GM18909 (cell line): ENCODE data around the gene SLC27A2.
A peak's percentile ranks its signal among the peaks of the same experiment; 100 is the strongest.

Source experiments
- ATAC-seq: cut with Tn5 transposase; IDR thresholded peaks from one replicate; pipeline ENCODE4 v1.9.1; 2021; ENCODE audit warnings: mild to moderate bottlenecking; ENCODE audit not compliant: unreplicated experiment, poor library complexity

The SLC27A2 gene

DNA sequence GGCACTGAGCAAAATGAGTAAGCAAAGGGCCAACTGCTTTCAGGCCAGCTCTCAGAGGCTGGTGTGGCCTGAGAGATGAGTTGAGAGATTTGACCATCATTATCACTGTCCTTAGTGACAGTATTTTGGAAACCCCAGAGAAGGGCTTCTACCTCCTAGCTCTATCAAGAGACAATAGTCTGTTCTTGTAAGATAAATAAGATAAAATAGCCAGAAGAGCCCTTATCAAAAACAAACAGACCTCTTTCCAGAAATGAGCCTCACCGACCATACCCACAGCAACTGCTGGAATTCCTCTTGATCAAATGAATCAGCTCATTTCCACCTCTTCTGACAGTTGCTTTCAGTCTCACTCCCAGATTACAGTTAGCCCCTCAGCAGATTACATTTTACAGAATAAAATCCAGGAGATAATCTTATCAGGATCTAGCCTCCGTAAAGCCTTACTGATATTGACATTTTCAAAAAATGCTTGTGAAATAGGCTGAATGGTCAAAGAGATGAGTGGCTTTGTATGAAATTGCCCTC lies 79.0 kb downstream of the SLC27A2 start:
- ATAC-seq = peak; percentile 57

GRCh38 chr15:50261981-50262380 lies 80.0 kb downstream of the SLC27A2 start:
- ATAC-seq = no peak

- ATAC-seq = no peak
Observed at GRCh38 chr15:50262533-50262932, 80.5 kb downstream of the SLC27A2 start.

DNA sequence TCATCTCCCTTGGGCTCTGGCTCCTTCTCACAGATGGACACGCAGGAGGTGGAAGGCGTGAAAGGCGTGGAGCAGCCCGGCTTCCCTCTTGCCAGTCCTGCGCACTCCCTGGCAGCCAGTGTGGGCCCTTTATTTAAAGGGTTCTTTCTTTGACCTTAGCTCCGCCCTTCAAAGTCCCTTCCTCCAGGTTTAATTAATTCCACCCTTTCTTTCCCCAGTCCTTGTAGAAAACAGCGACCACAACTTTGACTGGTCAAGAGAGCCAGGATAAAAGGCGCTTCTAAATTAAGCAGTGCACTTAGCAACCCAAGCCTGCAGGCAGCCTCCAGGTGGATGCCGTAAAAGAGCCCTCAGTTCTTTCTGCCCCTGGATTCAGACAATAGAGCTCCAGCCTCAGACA lies 83.6 kb downstream of the SLC27A2 start, which contains the start of gene HDC:
Gene HDC, minus strand, starts transcription at position 107 of the 400 bp plus-strand sequence. Its CDS starts 103 bp downstream, at position 4.
- no peak for ATAC-seq

GRCh38 chr15:50267577-50267976 lies 85.6 kb downstream of the SLC27A2 start:
- ATAC-seq = no peak

DNA sequence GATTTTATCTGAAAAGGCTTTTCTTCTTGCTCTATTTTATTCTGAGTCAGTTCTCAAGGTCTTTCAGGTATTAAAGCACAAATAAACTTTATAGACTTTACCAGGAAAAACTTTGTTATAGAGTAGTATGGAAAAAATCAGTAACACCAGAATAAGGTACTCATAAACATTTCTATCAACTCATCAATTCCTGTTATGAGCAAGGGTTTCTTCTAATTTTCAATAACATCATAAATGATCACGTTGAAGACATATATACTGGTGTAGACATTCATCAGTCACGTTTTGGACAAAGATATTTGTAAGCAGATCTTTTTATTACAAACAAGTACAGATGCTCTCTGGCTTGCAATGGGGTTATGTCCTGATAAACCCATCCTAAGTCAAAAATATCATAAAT lies 93.1 kb downstream of the SLC27A2 start:
- no peak for ATAC-seq

DNA sequence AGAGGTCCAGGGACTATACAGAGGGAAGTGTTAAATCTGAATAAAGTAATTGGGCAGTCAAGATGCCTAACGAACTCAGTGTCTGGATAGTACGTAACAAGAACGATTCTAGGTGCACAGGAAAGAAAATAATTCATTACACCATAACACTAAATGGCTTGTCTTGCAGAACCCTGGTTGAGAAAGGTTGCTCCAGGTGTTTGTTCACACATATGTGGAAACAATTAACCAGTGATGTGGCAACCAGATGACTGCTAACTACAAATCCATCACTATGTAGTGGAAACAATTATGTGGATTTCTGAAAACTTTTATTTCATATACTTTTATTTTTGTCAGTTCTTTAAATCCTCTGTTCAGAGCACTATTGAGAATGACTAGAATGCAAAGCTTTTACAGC lies 93.9 kb downstream of the SLC27A2 start:
- ATAC-seq = no peak

GRCh38 chr15:50277370-50277769 lies 95.4 kb downstream of the SLC27A2 start:
- no peak for ATAC-seq

- no peak for ATAC-seq
Observed at GRCh38 chr15:50278496-50278895, 96.5 kb downstream of the SLC27A2 start.

DNA sequence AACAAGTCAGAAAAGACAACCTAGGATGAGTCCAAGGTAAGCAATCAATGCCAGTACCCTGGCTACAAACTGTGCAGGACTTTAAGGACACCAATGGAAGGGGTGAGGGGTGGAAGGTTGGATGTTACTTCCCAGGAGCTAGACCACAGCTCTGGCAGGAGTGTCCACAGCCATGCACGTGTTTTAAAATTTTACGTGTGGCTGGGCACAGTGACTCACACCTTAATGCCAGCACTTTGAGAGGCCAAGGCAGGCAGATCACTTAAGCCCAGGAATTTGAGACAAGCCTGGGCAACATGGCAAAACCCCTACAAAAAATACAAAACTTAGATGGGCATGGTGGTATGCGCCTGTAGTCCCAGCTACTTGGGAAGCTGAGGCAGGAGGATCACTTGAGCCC lies 98.3 kb downstream of the SLC27A2 start:
- no peak for ATAC-seq

DNA sequence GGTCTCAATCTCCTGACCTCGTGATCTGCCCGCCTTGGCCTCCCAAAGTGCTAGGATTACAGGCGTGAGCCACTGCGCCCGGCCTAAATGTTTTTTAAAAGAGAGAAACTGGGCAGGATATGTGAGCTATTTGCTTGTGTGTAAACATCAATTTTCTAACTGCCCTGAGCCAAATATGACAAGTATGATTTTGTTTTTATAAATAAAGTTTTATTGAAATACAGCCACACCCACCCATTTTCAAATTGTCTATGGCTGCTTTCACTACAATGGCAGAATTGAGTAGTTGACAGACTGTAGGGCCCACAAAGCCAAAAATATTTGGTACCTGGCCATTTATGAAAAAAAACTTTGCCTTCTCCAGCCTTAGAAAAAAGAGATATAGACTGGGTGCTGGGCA lies 99.4 kb downstream of the SLC27A2 start:
- ATAC-seq = no peak
